HEK293 (cell line): ENCODE results near the gene ZFTA.

Experiments used
- SP2 ChIP-seq: fragments of 450-650 bp; formaldehyde crosslinking; IDR thresholded peaks from 2 replicates; pipeline ENCODE4 v1.5.1; 2016; ENCODE audit warnings: missing biosample characterization, missing genetic modification characterization
- SP7 ChIP-seq: fragments of 450-650 bp; formaldehyde crosslinking; IDR thresholded peaks from 2 replicates; pipeline ENCODE4 v1.5.1; 2016; ENCODE audit warnings: missing biosample characterization, missing genetic modification characterization
- ZFP37 ChIP-seq: fragments of 450-650 bp; formaldehyde crosslinking; IDR thresholded peaks from 2 replicates; pipeline ENCODE4 v1.5.1; 2016; ENCODE audit warnings: missing biosample characterization, missing genetic modification characterization
- ZNF19 ChIP-seq: fragments of 450-650 bp; formaldehyde crosslinking; IDR thresholded peaks from 2 replicates; pipeline ENCODE4; 2016; ENCODE audit warnings: missing biosample characterization, missing genetic modification characterization, low read depth
- ZNF266 ChIP-seq: fragments of 450-650 bp; formaldehyde crosslinking; IDR thresholded peaks from 2 replicates; pipeline ENCODE4 v1.5.1; 2016; ENCODE audit warnings: missing biosample characterization, missing genetic modification characterization, low read depth
- ZNF350 ChIP-seq: fragments of 450-650 bp; formaldehyde crosslinking; IDR thresholded peaks from 2 replicates; pipeline ENCODE4 v1.5.0; 2017; ENCODE audit warnings: missing biosample characterization, mild to moderate bottlenecking, missing genetic modification characterization
- ZNF701 ChIP-seq: fragments of 450-650 bp; formaldehyde crosslinking; IDR thresholded peaks from 2 replicates; pipeline ENCODE4 v1.5.1; 2016; ENCODE audit warnings: missing biosample characterization, missing genetic modification characterization
- ZNF792 ChIP-seq: fragments of 450-650 bp; formaldehyde crosslinking; IDR thresholded peaks from 2 replicates; pipeline ENCODE4 v1.5.1; 2016; ENCODE audit warnings: missing biosample characterization, missing genetic modification characterization
- TF ChIP-seq, protein P1 (sequence below): fragments of 450-650 bp; formaldehyde crosslinking; IDR thresholded peaks from 2 replicates; pipeline ENCODE4 v1.5.1; 2017; ENCODE audit warnings: missing biosample characterization, missing genetic modification characterization
- TF ChIP-seq, protein P2 (sequence below): fragments of 450-650 bp; formaldehyde crosslinking; IDR thresholded peaks from 2 replicates; pipeline ENCODE4 v1.5.1; 2016; ENCODE audit warnings: missing biosample characterization, missing genetic modification characterization
- TF ChIP-seq, protein P3 (sequence below): fragments of 450-650 bp; formaldehyde crosslinking; IDR thresholded peaks from 2 replicates; pipeline ENCODE4 v1.5.1; 2016; ENCODE audit warnings: missing biosample characterization, missing genetic modification characterization
- TF ChIP-seq, protein P4 (sequence below): fragments of 450-650 bp; formaldehyde crosslinking; IDR thresholded peaks from 2 replicates; pipeline ENCODE4 v1.5.1; 2017; ENCODE audit warnings: missing biosample characterization, missing genetic modification characterization
- TF ChIP-seq, protein P5 (sequence below): fragments of 450-650 bp; formaldehyde crosslinking; conservative IDR thresholded peaks from 2 replicates; pipeline ENCODE4 v1.5.1; 2016; ENCODE audit warnings: low read depth, missing biosample characterization, missing genetic modification characterization
- TF ChIP-seq, protein P6 (sequence below): fragments of 450-650 bp; IDR thresholded peaks from 2 replicates; pipeline ENCODE4 v1.5.1; 2018; ENCODE audit warnings: missing biosample characterization, missing genetic modification characterization
- TF ChIP-seq, protein P7 (sequence below): fragments of 450-650 bp; formaldehyde crosslinking; IDR thresholded peaks from 2 replicates; pipeline ENCODE4 v1.5.1; 2016; ENCODE audit warnings: missing biosample characterization, missing genetic modification characterization

Gene ZFTA

DNA sequence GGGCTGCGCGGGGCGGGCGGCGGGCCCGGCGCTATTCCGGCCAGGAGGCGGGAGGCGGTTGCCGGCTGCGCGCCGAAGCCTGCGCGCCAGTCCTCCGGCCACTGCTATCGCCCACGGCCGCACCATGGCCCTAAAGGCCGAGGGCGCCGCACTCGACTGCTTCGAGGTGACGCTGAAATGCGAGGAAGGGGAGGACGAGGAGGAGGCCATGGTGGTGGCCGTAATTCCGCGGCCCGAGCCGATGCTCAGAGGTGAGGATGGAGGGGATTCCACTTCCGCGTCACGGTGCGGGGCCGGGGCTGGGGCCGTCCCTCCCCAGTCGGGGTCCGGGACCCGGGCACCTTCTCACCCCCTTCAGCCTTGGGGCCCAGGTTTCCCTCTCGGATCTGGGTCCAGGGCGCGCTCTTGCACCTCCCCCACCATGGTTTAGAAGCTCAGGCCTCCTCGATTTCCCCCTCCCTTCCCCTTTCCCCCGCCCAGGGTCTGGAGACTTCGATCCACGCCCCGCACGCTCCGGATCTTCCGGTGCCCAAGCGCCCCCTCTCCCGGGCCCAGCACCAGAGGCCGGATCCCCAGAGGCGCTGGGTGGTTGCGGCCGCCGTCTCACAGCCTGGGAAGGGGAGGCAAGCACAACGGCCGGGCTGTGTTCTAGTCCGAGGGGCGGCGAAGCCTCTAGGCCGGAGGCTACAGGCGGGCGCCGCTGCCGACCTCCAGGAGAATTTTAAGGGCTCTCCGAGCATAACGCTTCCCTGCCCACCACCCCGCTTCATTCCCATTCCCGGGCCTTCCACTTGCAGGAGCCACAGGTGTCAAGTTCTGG lies 45.2 kb upstream of the ZFTA start (continued):
- TF ChIP-seq, protein P1, sequence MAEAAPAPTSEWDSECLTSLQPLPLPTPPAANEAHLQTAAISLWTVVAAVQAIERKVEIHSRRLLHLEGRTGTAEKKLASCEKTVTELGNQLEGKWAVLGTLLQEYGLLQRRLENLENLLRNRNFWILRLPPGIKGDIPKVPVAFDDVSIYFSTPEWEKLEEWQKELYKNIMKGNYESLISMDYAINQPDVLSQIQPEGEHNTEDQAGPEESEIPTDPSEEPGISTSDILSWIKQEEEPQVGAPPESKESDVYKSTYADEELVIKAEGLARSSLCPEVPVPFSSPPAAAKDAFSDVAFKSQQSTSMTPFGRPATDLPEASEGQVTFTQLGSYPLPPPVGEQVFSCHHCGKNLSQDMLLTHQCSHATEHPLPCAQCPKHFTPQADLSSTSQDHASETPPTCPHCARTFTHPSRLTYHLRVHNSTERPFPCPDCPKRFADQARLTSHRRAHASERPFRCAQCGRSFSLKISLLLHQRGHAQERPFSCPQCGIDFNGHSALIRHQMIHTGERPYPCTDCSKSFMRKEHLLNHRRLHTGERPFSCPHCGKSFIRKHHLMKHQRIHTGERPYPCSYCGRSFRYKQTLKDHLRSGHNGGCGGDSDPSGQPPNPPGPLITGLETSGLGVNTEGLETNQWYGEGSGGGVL (tag by site-specific recombination), result peak; percentile 83
- TF ChIP-seq ZFP37 (tag by site-specific recombination) (no peak), ZNF701 (tag by site-specific recombination) (no peak), ZNF266 (tag by site-specific recombination) (no peak), SP7 (peak; percentile 44; the same call in 1 of the 2 replicates), ZNF792 (no peak), SP2 (peak; percentile 65), ZNF350 (no peak), ZNF19 (tag by site-specific recombination) (no peak)
- TF ChIP-seq, protein P2, sequence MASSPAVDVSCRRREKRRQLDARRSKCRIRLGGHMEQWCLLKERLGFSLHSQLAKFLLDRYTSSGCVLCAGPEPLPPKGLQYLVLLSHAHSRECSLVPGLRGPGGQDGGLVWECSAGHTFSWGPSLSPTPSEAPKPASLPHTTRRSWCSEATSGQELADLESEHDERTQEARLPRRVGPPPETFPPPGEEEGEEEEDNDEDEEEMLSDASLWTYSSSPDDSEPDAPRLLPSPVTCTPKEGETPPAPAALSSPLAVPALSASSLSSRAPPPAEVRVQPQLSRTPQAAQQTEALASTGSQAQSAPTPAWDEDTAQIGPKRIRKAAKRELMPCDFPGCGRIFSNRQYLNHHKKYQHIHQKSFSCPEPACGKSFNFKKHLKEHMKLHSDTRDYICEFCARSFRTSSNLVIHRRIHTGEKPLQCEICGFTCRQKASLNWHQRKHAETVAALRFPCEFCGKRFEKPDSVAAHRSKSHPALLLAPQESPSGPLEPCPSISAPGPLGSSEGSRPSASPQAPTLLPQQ (tag by site-specific recombination), result 0 out of 2 replicates have a peak, but pooled peaks have one; percentile 37
- TF ChIP-seq, protein P3, sequence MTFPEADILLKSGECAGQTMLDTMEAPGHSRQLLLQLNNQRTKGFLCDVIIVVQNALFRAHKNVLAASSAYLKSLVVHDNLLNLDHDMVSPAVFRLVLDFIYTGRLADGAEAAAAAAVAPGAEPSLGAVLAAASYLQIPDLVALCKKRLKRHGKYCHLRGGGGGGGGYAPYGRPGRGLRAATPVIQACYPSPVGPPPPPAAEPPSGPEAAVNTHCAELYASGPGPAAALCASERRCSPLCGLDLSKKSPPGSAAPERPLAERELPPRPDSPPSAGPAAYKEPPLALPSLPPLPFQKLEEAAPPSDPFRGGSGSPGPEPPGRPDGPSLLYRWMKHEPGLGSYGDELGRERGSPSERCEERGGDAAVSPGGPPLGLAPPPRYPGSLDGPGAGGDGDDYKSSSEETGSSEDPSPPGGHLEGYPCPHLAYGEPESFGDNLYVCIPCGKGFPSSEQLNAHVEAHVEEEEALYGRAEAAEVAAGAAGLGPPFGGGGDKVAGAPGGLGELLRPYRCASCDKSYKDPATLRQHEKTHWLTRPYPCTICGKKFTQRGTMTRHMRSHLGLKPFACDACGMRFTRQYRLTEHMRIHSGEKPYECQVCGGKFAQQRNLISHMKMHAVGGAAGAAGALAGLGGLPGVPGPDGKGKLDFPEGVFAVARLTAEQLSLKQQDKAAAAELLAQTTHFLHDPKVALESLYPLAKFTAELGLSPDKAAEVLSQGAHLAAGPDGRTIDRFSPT (tag by site-specific recombination), result 0 out of 2 replicates have a peak, but pooled peaks have one; percentile 34
- TF ChIP-seq, protein P4, sequence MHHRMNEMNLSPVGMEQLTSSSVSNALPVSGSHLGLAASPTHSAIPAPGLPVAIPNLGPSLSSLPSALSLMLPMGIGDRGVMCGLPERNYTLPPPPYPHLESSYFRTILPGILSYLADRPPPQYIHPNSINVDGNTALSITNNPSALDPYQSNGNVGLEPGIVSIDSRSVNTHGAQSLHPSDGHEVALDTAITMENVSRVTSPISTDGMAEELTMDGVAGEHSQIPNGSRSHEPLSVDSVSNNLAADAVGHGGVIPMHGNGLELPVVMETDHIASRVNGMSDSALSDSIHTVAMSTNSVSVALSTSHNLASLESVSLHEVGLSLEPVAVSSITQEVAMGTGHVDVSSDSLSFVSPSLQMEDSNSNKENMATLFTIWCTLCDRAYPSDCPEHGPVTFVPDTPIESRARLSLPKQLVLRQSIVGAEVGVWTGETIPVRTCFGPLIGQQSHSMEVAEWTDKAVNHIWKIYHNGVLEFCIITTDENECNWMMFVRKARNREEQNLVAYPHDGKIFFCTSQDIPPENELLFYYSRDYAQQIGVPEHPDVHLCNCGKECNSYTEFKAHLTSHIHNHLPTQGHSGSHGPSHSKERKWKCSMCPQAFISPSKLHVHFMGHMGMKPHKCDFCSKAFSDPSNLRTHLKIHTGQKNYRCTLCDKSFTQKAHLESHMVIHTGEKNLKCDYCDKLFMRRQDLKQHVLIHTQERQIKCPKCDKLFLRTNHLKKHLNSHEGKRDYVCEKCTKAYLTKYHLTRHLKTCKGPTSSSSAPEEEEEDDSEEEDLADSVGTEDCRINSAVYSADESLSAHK (tag by site-specific recombination), result no peak
- TF ChIP-seq, protein P5, sequence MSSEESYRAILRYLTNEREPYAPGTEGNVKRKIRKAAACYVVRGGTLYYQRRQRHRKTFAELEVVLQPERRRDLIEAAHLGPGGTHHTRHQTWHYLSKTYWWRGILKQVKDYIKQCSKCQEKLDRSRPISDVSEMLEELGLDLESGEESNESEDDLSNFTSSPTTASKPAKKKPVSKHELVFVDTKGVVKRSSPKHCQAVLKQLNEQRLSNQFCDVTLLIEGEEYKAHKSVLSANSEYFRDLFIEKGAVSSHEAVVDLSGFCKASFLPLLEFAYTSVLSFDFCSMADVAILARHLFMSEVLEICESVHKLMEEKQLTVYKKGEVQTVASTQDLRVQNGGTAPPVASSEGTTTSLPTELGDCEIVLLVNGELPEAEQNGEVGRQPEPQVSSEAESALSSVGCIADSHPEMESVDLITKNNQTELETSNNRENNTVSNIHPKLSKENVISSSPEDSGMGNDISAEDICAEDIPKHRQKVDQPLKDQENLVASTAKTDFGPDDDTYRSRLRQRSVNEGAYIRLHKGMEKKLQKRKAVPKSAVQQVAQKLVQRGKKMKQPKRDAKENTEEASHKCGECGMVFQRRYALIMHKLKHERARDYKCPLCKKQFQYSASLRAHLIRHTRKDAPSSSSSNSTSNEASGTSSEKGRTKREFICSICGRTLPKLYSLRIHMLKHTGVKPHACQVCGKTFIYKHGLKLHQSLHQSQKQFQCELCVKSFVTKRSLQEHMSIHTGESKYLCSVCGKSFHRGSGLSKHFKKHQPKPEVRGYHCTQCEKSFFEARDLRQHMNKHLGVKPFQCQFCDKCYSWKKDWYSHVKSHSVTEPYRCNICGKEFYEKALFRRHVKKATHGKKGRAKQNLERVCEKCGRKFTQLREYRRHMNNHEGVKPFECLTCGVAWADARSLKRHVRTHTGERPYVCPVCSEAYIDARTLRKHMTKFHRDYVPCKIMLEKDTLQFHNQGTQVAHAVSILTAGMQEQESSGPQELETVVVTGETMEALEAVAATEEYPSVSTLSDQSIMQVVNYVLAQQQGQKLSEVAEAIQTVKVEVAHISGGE (tag by site-specific recombination), result peak; percentile 61
- TF ChIP-seq, protein P6, sequence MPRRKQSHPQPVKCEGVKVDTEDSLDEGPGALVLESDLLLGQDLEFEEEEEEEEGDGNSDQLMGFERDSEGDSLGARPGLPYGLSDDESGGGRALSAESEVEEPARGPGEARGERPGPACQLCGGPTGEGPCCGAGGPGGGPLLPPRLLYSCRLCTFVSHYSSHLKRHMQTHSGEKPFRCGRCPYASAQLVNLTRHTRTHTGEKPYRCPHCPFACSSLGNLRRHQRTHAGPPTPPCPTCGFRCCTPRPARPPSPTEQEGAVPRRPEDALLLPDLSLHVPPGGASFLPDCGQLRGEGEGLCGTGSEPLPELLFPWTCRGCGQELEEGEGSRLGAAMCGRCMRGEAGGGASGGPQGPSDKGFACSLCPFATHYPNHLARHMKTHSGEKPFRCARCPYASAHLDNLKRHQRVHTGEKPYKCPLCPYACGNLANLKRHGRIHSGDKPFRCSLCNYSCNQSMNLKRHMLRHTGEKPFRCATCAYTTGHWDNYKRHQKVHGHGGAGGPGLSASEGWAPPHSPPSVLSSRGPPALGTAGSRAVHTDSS (tag by site-specific recombination), result peak; percentile 58; the same call in 1 of the 2 replicates
- TF ChIP-seq, protein P7, sequence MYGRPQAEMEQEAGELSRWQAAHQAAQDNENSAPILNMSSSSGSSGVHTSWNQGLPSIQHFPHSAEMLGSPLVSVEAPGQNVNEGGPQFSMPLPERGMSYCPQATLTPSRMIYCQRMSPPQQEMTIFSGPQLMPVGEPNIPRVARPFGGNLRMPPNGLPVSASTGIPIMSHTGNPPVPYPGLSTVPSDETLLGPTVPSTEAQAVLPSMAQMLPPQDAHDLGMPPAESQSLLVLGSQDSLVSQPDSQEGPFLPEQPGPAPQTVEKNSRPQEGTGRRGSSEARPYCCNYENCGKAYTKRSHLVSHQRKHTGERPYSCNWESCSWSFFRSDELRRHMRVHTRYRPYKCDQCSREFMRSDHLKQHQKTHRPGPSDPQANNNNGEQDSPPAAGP (tag by site-specific recombination), result peak; percentile 45
- TF ChIP-seq, all 188 proteins: peak for 23
